KMS-11 (cell line): ENCODE data around the gene ACKR3.

Experiments used
- H2AFZ ChIP-seq: fragments of 200-600 bp; sonication (generic); 2 replicates; pipeline ENCODE4 v1.6.1; 2016; ENCODE audit warnings: antibody characterized with exemption, mixed run types, low read depth
- H3K27ac ChIP-seq: fragments of 200-600 bp; sonication (generic); 2 replicates; pipeline ENCODE4 v1.6.1; 2016; ENCODE audit warnings: mild to moderate bottlenecking, mixed run types
- H3K27me3 ChIP-seq: fragments of 200-600 bp; sonication (generic); 2 replicates; pipeline ENCODE4 v1.6.1; 2017; ENCODE audit warnings: mild to moderate bottlenecking, low read depth, mixed run types, moderate library complexity; ENCODE audit not compliant: insufficient read depth
- H3K36me3 ChIP-seq: fragments of 200-600 bp; sonication (generic); 2 replicates; pipeline ENCODE4 v1.6.1; 2017; ENCODE audit warnings: mild to moderate bottlenecking, mixed run types; ENCODE audit not compliant: insufficient read depth
- H3K4me1 ChIP-seq: fragments of 200-600 bp; sonication (generic); 2 replicates; pipeline ENCODE4 v1.6.1; 2016; ENCODE audit warnings: mild to moderate bottlenecking, low read depth, mixed run types; ENCODE audit not compliant: poor library complexity, severe bottlenecking
- H3K4me2 ChIP-seq: fragments of 200-600 bp; sonication (generic); 2 replicates; pipeline ENCODE4 v1.7.0; 2016; ENCODE audit warnings: mild to moderate bottlenecking, mixed run types
- H3K4me3 ChIP-seq: fragments of 200-600 bp; sonication (generic); IDR thresholded peaks from 2 replicates; pipeline ENCODE4 v1.6.1; 2017; ENCODE audit warnings: low read depth, low read length, mixed read lengths; ENCODE audit not compliant: insufficient read depth
- H3K79me2 ChIP-seq: fragments of 200-600 bp; sonication (generic); 2 replicates; pipeline ENCODE4 v1.6.1; 2016; ENCODE audit warnings: low read depth, mixed run types; ENCODE audit not compliant: insufficient read depth
- H3K9ac ChIP-seq: fragments of 200-600 bp; sonication (generic); 2 replicates; pipeline ENCODE4 v1.6.1; 2016; ENCODE audit warnings: mild to moderate bottlenecking, mixed run types
- H4K20me1 ChIP-seq: fragments of 200-600 bp; sonication (generic); 2 replicates; pipeline ENCODE4 v1.6.1; 2016; ENCODE audit warnings: mild to moderate bottlenecking, mixed run types; ENCODE audit not compliant: insufficient read depth
- CTCF ChIP-seq: fragments of 200-600 bp; sonication (generic); conservative IDR thresholded peaks from 2 replicates; pipeline ENCODE4 v1.6.1; 2017; ENCODE audit warnings: low read depth, mild to moderate bottlenecking, antibody characterized with exemption, low read length, moderate library complexity, mixed read lengths

Gene ACKR3

GRCh38 chr2:236625156-236625690, 55.6 kb downstream of the ACKR3 start:
- no peaks in the 10 kb centered on the region for H3K36me3 ChIP-seq
- TF ChIP-seq CTCF: no peak
- H3K4me2 ChIP-seq: no peak overlapping the region
- H4K20me1 ChIP-seq: no peaks in the 10 kb centered on the region
- no peak overlapping the region for H2AFZ ChIP-seq
- no peak overlapping the region for H3K4me3 ChIP-seq
- H3K9ac ChIP-seq: no peak overlapping the region
- H3K27me3 ChIP-seq: no peaks in the 10 kb centered on the region
- H3K79me2 ChIP-seq: no peaks in the 10 kb centered on the region
- H3K4me1 ChIP-seq: no peaks in the 10 kb centered on the region
- H3K27ac ChIP-seq: no peak overlapping the region

GRCh38 chr2:236626391-236627150, 56.9 kb downstream of the ACKR3 start:
- Histone ChIP-seq H3K27ac (no peak overlapping the region), H3K4me3 (no peak overlapping the region), H3K4me1 (no peaks in the 10 kb centered on the region), H3K4me2 (no peak overlapping the region), H2AFZ (no peak overlapping the region), H3K36me3 (no peaks in the 10 kb centered on the region), H3K9ac (no peak overlapping the region), H3K27me3 (no peaks in the 10 kb centered on the region), H4K20me1 (no peaks in the 10 kb centered on the region), H3K79me2 (no peaks in the 10 kb centered on the region)
- TF ChIP-seq CTCF: no peak

GRCh38 chr2:236627193-236627592, 57.6 kb downstream of the ACKR3 start:
- Histone ChIP-seq H3K79me2 (no peaks in the 10 kb centered on the region), H3K36me3 (no peaks in the 10 kb centered on the region), H3K9ac (no peak overlapping the region), H3K27ac (no peak overlapping the region), H3K4me2 (no peak overlapping the region), H2AFZ (no peak overlapping the region), H3K4me1 (no peaks in the 10 kb centered on the region), H3K4me3 (no peak overlapping the region), H4K20me1 (no peaks in the 10 kb centered on the region), H3K27me3 (no peaks in the 10 kb centered on the region)
- no peak for TF ChIP-seq CTCF

GRCh38 chr2:236627841-236628240, 58.2 kb downstream of the ACKR3 start:
- TF ChIP-seq CTCF: no peak
- Histone ChIP-seq H4K20me1 (no peaks in the 10 kb centered on the region), H2AFZ (no peak overlapping the region), H3K4me3 (no peak overlapping the region), H3K4me1 (no peaks in the 10 kb centered on the region), H3K27me3 (no peaks in the 10 kb centered on the region), H3K9ac (no peak overlapping the region), H3K79me2 (no peaks in the 10 kb centered on the region), H3K27ac (no peak overlapping the region), H3K36me3 (no peaks in the 10 kb centered on the region), H3K4me2 (no peak overlapping the region)
